HL-60 (cell line): ENCODE results near the gene CCDC120.

Experiments
- DNase-seq, 2 experiments: peaks; one replicate each; pipeline ENCODE4 v3.0.0-alpha.2; 2010 to 2020; ENCODE audit warnings: low read depth in 1 of 2, low spot score in 1 of 2
- H3K27ac ChIP-seq: fragments of 250-450 bp; sonication (Bioruptor Pico); replicated peaks from 2 replicates; pipeline ENCODE4 v1.5.1; 2020; ENCODE audit warnings: mild to moderate bottlenecking, moderate library complexity
- H3K27me3 ChIP-seq: fragments of 250-450 bp; sonication (Bioruptor Pico); 2 replicates; pipeline ENCODE4 v1.5.1; 2021; ENCODE audit warnings: mild to moderate bottlenecking, moderate library complexity; ENCODE audit not compliant: insufficient read depth, poor library complexity, severe bottlenecking
- H3K4me3 ChIP-seq: replicated peaks from 2 replicates; pipeline ENCODE4 v1.5.1; 2011; ENCODE audit warnings: mild to moderate bottlenecking, control low read depth, low read length; ENCODE audit not compliant: insufficient read depth
- GABPA ChIP-seq: IDR thresholded peaks from 2 replicates; pipeline ENCODE4 v1.6.1; 2012; ENCODE audit warnings: low read depth
- POLR2AphosphoS5 ChIP-seq: IDR thresholded peaks from 2 replicates; pipeline ENCODE4 v1.6.1; 2012; ENCODE audit warnings: low read depth
- SPI1 ChIP-seq: IDR thresholded peaks from 2 replicates; pipeline ENCODE4 v1.6.1; 2012; ENCODE audit warnings: low read depth, mild to moderate bottlenecking, borderline replicate concordance
- TF ChIP-seq, protein P1 (sequence below): IDR thresholded peaks from one replicate; pipeline ENCODE4 v1.5.1; 2011; ENCODE audit warnings: low read length, control low read depth, inconsistent platforms; ENCODE audit not compliant: insufficient read depth
- TF ChIP-seq, protein P2 (sequence below): IDR thresholded peaks from 2 replicates; pipeline ENCODE4 v1.6.1; 2012; ENCODE audit warnings: low read depth; ENCODE audit not compliant: insufficient replicate concordance

The CCDC120 gene

DNA sequence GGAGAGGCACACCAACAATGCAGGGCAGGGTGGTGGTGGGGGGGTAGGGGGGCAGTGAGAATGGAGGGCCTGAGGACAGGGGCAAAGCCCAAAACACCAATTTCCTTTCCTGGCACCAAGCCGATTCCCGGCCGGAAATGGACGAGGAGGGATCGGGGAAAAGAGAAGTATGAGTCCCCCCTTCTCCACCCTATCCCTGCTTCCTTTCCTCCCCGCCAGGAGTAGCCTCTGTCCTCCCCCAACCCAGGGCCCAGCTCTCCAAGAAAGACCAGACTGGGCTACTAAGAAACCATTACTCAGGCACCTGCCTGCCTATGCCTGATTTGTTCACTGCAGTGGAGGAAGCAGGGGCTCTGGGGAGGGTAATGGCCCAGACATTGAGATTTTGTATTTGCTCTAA lies 402 bp downstream of the CCDC120 start:
- Histone ChIP-seq H3K27ac (no peak overlapping the region), H3K4me3 (no peak overlapping the region), H3K27me3 (no peaks in the 10 kb centered on the region)
- DNase-seq: no peak
- TF ChIP-seq SPI1 (no peak), POLR2AphosphoS5 (no peak), GABPA (no peak)
- TF ChIP-seq, protein P1, sequence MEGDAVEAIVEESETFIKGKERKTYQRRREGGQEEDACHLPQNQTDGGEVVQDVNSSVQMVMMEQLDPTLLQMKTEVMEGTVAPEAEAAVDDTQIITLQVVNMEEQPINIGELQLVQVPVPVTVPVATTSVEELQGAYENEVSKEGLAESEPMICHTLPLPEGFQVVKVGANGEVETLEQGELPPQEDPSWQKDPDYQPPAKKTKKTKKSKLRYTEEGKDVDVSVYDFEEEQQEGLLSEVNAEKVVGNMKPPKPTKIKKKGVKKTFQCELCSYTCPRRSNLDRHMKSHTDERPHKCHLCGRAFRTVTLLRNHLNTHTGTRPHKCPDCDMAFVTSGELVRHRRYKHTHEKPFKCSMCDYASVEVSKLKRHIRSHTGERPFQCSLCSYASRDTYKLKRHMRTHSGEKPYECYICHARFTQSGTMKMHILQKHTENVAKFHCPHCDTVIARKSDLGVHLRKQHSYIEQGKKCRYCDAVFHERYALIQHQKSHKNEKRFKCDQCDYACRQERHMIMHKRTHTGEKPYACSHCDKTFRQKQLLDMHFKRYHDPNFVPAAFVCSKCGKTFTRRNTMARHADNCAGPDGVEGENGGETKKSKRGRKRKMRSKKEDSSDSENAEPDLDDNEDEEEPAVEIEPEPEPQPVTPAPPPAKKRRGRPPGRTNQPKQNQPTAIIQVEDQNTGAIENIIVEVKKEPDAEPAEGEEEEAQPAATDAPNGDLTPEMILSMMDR: no peak
- TF ChIP-seq, protein P2, sequence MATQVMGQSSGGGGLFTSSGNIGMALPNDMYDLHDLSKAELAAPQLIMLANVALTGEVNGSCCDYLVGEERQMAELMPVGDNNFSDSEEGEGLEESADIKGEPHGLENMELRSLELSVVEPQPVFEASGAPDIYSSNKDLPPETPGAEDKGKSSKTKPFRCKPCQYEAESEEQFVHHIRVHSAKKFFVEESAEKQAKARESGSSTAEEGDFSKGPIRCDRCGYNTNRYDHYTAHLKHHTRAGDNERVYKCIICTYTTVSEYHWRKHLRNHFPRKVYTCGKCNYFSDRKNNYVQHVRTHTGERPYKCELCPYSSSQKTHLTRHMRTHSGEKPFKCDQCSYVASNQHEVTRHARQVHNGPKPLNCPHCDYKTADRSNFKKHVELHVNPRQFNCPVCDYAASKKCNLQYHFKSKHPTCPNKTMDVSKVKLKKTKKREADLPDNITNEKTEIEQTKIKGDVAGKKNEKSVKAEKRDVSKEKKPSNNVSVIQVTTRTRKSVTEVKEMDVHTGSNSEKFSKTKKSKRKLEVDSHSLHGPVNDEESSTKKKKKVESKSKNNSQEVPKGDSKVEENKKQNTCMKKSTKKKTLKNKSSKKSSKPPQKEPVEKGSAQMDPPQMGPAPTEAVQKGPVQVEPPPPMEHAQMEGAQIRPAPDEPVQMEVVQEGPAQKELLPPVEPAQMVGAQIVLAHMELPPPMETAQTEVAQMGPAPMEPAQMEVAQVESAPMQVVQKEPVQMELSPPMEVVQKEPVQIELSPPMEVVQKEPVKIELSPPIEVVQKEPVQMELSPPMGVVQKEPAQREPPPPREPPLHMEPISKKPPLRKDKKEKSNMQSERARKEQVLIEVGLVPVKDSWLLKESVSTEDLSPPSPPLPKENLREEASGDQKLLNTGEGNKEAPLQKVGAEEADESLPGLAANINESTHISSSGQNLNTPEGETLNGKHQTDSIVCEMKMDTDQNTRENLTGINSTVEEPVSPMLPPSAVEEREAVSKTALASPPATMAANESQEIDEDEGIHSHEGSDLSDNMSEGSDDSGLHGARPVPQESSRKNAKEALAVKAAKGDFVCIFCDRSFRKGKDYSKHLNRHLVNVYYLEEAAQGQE: no peak

DNA sequence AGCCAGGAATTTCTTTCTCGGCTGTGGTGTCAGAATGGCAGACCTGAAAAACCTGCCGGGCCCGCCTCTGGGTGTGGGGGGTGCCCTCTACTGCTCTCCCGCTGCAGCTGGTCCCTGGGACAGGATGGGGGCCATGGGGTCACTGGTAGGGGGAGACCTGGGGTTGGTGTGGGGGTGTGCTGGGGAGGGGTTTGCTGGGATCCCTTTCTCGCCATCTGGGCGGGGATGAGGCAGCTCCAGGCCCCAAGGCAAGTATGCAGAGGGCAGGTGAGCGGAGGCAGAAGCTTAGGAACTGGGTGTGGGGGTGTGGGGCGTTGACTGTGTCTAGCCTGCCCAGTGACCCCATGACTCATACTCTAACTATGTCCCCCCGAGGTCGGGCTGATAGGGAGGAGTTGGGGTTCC lies 884 bp downstream of the CCDC120 start:
- Histone ChIP-seq H3K27me3 (no peaks in the 10 kb centered on the region), H3K27ac (no peak overlapping the region), H3K4me3 (no peak overlapping the region)
- no peak for TF ChIP-seq GABPA
- TF ChIP-seq SPI1: no peak
- TF ChIP-seq, protein P2: no peak
- no peak for TF ChIP-seq POLR2AphosphoS5
- TF ChIP-seq, protein P1: no peak
- no peak for DNase-seq

DNA sequence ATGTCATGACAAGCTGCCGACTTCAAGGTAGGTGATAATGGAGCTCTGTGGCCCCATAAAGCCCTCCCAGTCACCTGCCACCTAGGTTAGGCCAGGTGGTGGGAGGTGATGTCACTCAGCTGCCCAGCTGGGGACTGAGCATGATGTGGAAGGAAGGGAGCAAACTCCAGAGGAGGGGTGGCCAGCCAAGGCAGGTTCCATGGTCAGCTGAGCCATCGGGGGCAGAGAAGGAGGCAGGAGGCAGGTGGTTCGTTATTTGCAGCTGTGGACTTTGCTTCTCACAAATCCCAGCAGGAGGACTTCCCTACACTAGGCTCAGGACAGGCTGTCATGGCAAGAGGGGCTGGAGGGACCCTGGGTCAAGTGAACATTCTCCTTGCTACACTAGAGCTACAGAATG lies 2.1 kb downstream of the CCDC120 start:
- TF ChIP-seq, protein P1: no peak
- no peak for TF ChIP-seq SPI1
- no peak overlapping the region for H3K4me3 ChIP-seq
- H3K27me3 ChIP-seq: no peaks in the 10 kb centered on the region
- DNase-seq: no peak
- H3K27ac ChIP-seq: no peak overlapping the region

DNA sequence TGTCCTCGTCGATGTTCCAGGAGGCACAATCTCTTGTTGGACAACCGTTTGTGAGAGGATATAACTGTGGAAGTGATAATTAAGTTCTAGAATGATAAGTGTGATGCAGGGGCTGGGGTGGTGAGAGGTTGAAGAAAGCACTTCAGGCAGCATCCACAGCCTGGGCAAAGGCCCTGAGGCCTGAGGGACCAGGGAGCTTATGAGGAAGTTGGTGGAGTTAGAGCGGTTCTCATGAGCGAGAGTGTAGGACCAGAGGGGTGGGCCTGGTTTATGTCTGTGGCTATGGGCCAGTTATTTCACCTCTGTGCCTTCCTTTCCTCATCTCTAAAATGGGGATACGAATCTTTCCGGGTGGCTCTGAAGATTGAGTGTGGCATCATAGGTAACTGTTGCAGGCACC lies 2.7 kb downstream of the CCDC120 start:
- Histone ChIP-seq H3K27me3 (no peaks in the 10 kb centered on the region), H3K27ac (no peak overlapping the region), H3K4me3 (no peak overlapping the region)
- TF ChIP-seq, protein P2: no peak
- no peak for TF ChIP-seq SPI1
- no peak for TF ChIP-seq GABPA
- no peak for TF ChIP-seq POLR2AphosphoS5
- TF ChIP-seq, protein P1: no peak
- no peak for DNase-seq
